HepG2 (cell line): ENCODE data around the gene NINL. TPM values are rescaled to one million over a fixed set of nuclear protein-coding genes. Genes with fewer than 3 reads are reported as not detected.
A peak's percentile ranks its signal among the peaks of the same experiment; 100 is the strongest.

ENCODE experiments used
- ATAC-seq: fragments of 200-7000 bp; cut with Tn5 transposase; 3 replicates; pipeline ENCODE4 v1.9.1; 2020; ENCODE audit warnings: mild to moderate bottlenecking, moderate library complexity
- BruUV-seq: library from RNA; stranded (reverse); fragments of 400-500 nt; replicated peaks from 2 replicates; lab custom pipeline; 2021; lab: Mats Ljungman, UMichigan
- CTCF ChIA-PET: fragments of 300-600 bp; formaldehyde crosslinking; extraction: SDS; loops from one replicate; lab custom pipeline; 2021; ENCODE audit warnings: low total read pairs, inconsistent platforms, low intra/inter-chr PET ratio; lab: Yijun Ruan, JAX
- POLR2A ChIA-PET: fragments of 350-600 bp; sonication (Branson Sonifier 250); formaldehyde crosslinking; loops from one replicate; lab custom pipeline; 2020; ENCODE audit warnings: antibody characterized with exemption, inconsistent platforms; lab: Yijun Ruan, JAX
- DNase-seq: peaks from one replicate; pipeline ENCODE4 v3.0.0-alpha.2; 2015; ENCODE audit warnings: low spot score
- FAIRE-seq: peaks from 3 replicates; lab custom pipeline; 2011; peaks lifted over from hg19 to GRCh38; lab: Jason Lieb, UNC
- H2AFZ ChIP-seq: one replicate; pipeline ENCODE4 v1.6.1; 2011; ENCODE audit warnings: low read length, inconsistent platforms
- H3K27ac ChIP-seq: fragments of 300-600 bp; 3 replicates; pipeline ENCODE4 v1.8.0; 2011; ENCODE audit warnings: mixed run types, mild to moderate bottlenecking, mixed read lengths, low read length, inconsistent platforms; ENCODE audit not compliant: insufficient read depth; ENCODE audit errors: extremely low read length
- H3K27me3 ChIP-seq, 2 experiments: fragments of 200-600 bp in 1 of 2; 2 replicates in 1 of 2; 3 replicates in 1 of 2; pipeline versions ENCODE4 v1.6.0 to v1.8.0; 2011; ENCODE audit warnings: low read length in 2 of 2, mild to moderate bottlenecking in 2 of 2, moderate library complexity in 2 of 2, inconsistent platforms in 1 of 2; ENCODE audit not compliant: insufficient read depth in 2 of 2, control insufficient read depth in 1 of 2
- H3K36me3 ChIP-seq, 2 experiments: fragments of 200-600 bp in 1 of 2; replicated peaks in 1 of 2; 2 replicates in 1 of 2; 3 replicates in 1 of 2; pipeline versions ENCODE4 v1.5.1 to v1.8.0; 2011; ENCODE audit warnings: low read length in 2 of 2, inconsistent platforms in 1 of 2; ENCODE audit not compliant: insufficient read depth in 2 of 2, control insufficient read depth in 1 of 2
- H3K4me1 ChIP-seq: 2 replicates; pipeline ENCODE4 v1.5.1; 2012; ENCODE audit warnings: low read length, inconsistent platforms; ENCODE audit not compliant: insufficient read depth
- H3K4me2 ChIP-seq: 2 replicates; pipeline ENCODE4 v1.6.0; 2011; ENCODE audit warnings: low read depth, low read length, inconsistent platforms
- H3K4me3 ChIP-seq, 3 experiments: fragments of 200-600 bp in 1 of 3; sonication (generic), shearing (Covaris generic) in 1 of 3; replicated peaks in 1 of 3; 2 replicates each; pipeline ENCODE4 v1.5.1; 2011 to 2016; ENCODE audit warnings: low read length in 3 of 3, inconsistent platforms in 2 of 3, low read depth in 2 of 3, mild to moderate bottlenecking in 2 of 3, control low read depth in 1 of 3, mixed read lengths in 1 of 3; ENCODE audit not compliant: insufficient read depth in 1 of 3
- H3K79me2 ChIP-seq: one replicate; pipeline ENCODE4 v1.6.1; 2011; ENCODE audit warnings: low read length, inconsistent platforms; ENCODE audit not compliant: insufficient read depth
- H3K9ac ChIP-seq: 2 replicates; pipeline ENCODE4 v1.6.0; 2011; ENCODE audit warnings: mild to moderate bottlenecking, low read depth, low read length, inconsistent platforms; ENCODE audit not compliant: insufficient read depth
- H3K9me3 ChIP-seq: 2 replicates; pipeline ENCODE4 v1.5.1; 2012; ENCODE audit warnings: mild to moderate bottlenecking, low read length
- H4K20me1 ChIP-seq: 2 replicates; pipeline ENCODE4 v1.6.0; 2011; ENCODE audit warnings: inconsistent platforms, mild to moderate bottlenecking, low read length, moderate library complexity; ENCODE audit not compliant: insufficient read depth
- CHD4 ChIP-seq: fragments of 200-600 bp; sonication (generic); IDR thresholded peaks from 2 replicates; pipeline ENCODE4 v1.7.0; 2017; ENCODE audit warnings: mild to moderate bottlenecking, low read length, borderline replicate concordance
- HNF1A ChIP-seq, 2 experiments: sonication (generic) in 1 of 2; formaldehyde crosslinking in 1 of 2; IDR thresholded peaks; 2 replicates each; pipeline versions ENCODE4 v1.4.0 to v1.6.1; 2016 to 2020; ENCODE audit warnings: borderline replicate concordance in 1 of 2, low read depth in 1 of 2, mild to moderate bottlenecking in 1 of 2, missing genetic modification reagents in 1 of 2
- PCBP1 ChIP-seq: fragments of 200-400 bp; formaldehyde crosslinking; IDR thresholded peaks from 2 replicates; pipeline ENCODE4 v1.6.1; 2017; ENCODE audit warnings: mild to moderate bottlenecking, low read depth, low read length, borderline replicate concordance
- SMAD1 ChIP-seq: sonication (generic); formaldehyde crosslinking; IDR thresholded peaks from 2 replicates; pipeline ENCODE4 v1.4.0; 2020; ENCODE audit warnings: missing genetic modification reagents, low read depth, mild to moderate bottlenecking, borderline replicate concordance
- THRA ChIP-seq: sonication (generic); formaldehyde crosslinking; IDR thresholded peaks from 2 replicates; pipeline ENCODE4 v1.4.0; 2020; ENCODE audit warnings: missing genetic modification reagents, borderline replicate concordance
- ZNF704 ChIP-seq: sonication (generic); formaldehyde crosslinking; IDR thresholded peaks from 2 replicates; pipeline ENCODE4 v1.8.1; 2023; ENCODE audit warnings: mild to moderate bottlenecking, inconsistent platforms, moderate library complexity, missing genetic modification reagents, borderline replicate concordance
- ZNF780A ChIP-seq: sonication (generic); formaldehyde crosslinking; IDR thresholded peaks from 2 replicates; pipeline ENCODE4 v1.8.0; 2022; ENCODE audit warnings: mild to moderate bottlenecking, missing genetic modification reagents, moderate library complexity
- WGBS: methylation state at CpG from one replicate; pipeline ENCODE4 v1.1.6; 2017; ENCODE audit warnings: low lambda C conversion rate; 5-methylcytosine and 5-hydroxymethylcytosine counted together
- in situ Hi-C: cut with HindIII; loops from 2 replicates; pipeline ENCODE4 v1.10.0; 2017; ENCODE audit warnings: low pct_unique_long_range_greater_than_20kb; ENCODE audit not compliant: extremely low pct_ligation_motif_present
- intact Hi-C: fragments of 100-400 bp; cut with micrococcal nuclease; formaldehyde crosslinking; loops from one replicate; pipeline ENCODE4 v1.10.0; 2022; ENCODE audit not compliant: unreplicated experiment
- polyA plus RNA-seq, 8 experiments: library from polyadenylated mRNA; depleted of rRNA in 3 of 8; stranded (reverse) in 7 of 8; unstranded in 1 of 8; fragments of >200 nt; fragmentation: Illumina TruSeq in 4 of 8; extraction: Trizol in 4 of 8; gene quantifications; 2 replicates each; pipeline versions ENCODE4 v1.2.1 to v1.2.3, GENCODE V29; 2011 to 2016; ENCODE audit warnings: low read depth in 4 of 8, missing spikeins in 1 of 8, mixed read lengths in 1 of 8; ENCODE audit not compliant: insufficient read depth in 1 of 8
- total RNA-seq, 5 experiments: library from RNA; depleted of rRNA; stranded (reverse); fragments of >200 nt; fragmentation: Illumina TruSeq; extraction: Trizol; gene quantifications; 2 replicates each; pipeline ENCODE4 v1.2.3, GENCODE V29; 2016; ENCODE audit warnings: low read depth in 1 of 5
- TF ChIP-seq, protein P1 (sequence below): sonication (generic); formaldehyde crosslinking; IDR thresholded peaks from 2 replicates; pipeline ENCODE4 v1.8.1; 2023; ENCODE audit warnings: mild to moderate bottlenecking, missing genetic modification reagents

NINL gene
- total and polyA plus RNA-seq, 2 of the 13 experiments (the other 11 are each of a cell fraction or from before 2014, with no cell fraction given): 32.3 to 34.3 TPM

GRCh38 chr20:25623736-25624499 is 38.6 kb upstream of the NINL start, which contains the start of gene NANP (continued):
- TF ChIP-seq HNF1A (IDR thresholded peaks at IDR 0.05; ENCODE audit: low read depth) (peak; percentile 58; the same call in 1 of the 2 replicates), HNF1A (CRISPR knock-in tag; IDR thresholded peaks at IDR 0.05; ENCODE audit: borderline replicate concordance) (peak; percentile 66; the same call in 1 of the 2 replicates)

- no peak overlapping the region for H2AFZ ChIP-seq
- DNase-seq (peak; percentile 64), FAIRE-seq (no peak), ATAC-seq (peak; percentile 36)
- H3K27ac ChIP-seq: peak overlapping the region; percentile 96
- in situ Hi-C loops: loop anchor here (5.0 kb wide), 1 partner anchor 36 kb away; the partner anchor contains the start of gene NINL
- CTCF ChIA-PET: no interaction called here
- no peaks in the 10 kb centered on the region for H3K9me3 ChIP-seq
- POLR2A ChIA-PET: interaction anchor here (0.9 to 2.5 kb wide), 6 partner anchors 14 to 216 kb away, joined by 3 to 23 read pairs (median 4); partner anchors contain the start of genes GINS1 and NINL
- H3K9ac ChIP-seq: peak overlapping the region; percentile 94
- H4K20me1 ChIP-seq: 0 out of 2 replicates have a peak, but pooled peaks cover 3% of the 10 kb centered on the region
- peak overlapping the region; percentile 75 to 87 (median 80) for H3K4me3 ChIP-seq
- peaks cover 63% of the 10 kb centered on the region for H3K79me2 ChIP-seq
- no TSS peak for BruUV-seq
- peaks cover 1 to 5% of the 10 kb centered on the region in 2 experiments; a peak in 4 of 5 replicates for H3K36me3 ChIP-seq
- H3K4me2 ChIP-seq: peak overlapping the region; percentile 100
- H3K27me3 ChIP-seq: no peaks in the 10 kb centered on the region; a peak in 1 of 5 replicates
- H3K4me1 ChIP-seq: peaks cover 52% of the 10 kb centered on the region
- intact Hi-C loops: loop anchor here (1.0 to 2.0 kb wide), 4 partner anchors 11 to 115 kb away; partner anchors contain the start of gene NINL
- WGBS: under 1% methylated on average over 19 of the region's 45 CpGs
- TF ChIP-seq SMAD1 (CRISPR knock-in tag) (no peak), THRA (CRISPR knock-in tag) (no peak), CHD4 (no peak), PCBP1 (no peak), ZNF704 (CRISPR knock-in tag) (no peak), ZNF780A (no peak)
- TF ChIP-seq, protein P1, sequence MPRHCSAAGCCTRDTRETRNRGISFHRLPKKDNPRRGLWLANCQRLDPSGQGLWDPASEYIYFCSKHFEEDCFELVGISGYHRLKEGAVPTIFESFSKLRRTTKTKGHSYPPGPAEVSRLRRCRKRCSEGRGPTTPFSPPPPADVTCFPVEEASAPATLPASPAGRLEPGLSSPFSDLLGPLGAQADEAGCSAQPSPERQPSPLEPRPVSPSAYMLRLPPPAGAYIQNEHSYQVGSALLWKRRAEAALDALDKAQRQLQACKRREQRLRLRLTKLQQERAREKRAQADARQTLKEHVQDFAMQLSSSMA (CRISPR knock-in tag): no peak
Measured at GRCh38 chr20:25623225-25623735, 37.9 kb upstream of the NINL start.
